Mesendoderm (in vitro differentiated cells): ENCODE measurements around the gene KCNQ1.

Experiments
- DNase-seq: peaks from one replicate; pipeline ENCODE4 v3.0.0; 2013
- H2AK5ac ChIP-seq: 2 replicates; pipeline ENCODE4 v1.6.1; 2013; ENCODE audit warnings: low read length, inconsistent platforms
- H2BK120ac ChIP-seq: 2 replicates; pipeline ENCODE4 v1.6.1; 2013; ENCODE audit warnings: low read depth, mild to moderate bottlenecking, low read length, moderate library complexity, mixed read lengths
- H2BK15ac ChIP-seq: replicated peaks from 2 replicates; pipeline ENCODE4 v1.6.1; 2013; ENCODE audit warnings: low read depth, mild to moderate bottlenecking, moderate library complexity
- H2BK5ac ChIP-seq: 2 replicates; pipeline ENCODE4 v1.6.1; 2013; ENCODE audit warnings: low read length, inconsistent platforms
- H3K18ac ChIP-seq: 2 replicates; pipeline ENCODE4 v1.6.1; 2013; ENCODE audit warnings: mild to moderate bottlenecking, low read length, mixed read lengths
- H3K23ac ChIP-seq: one replicate; pipeline ENCODE4 v1.6.1; 2013; ENCODE audit warnings: low read length
- H3K27ac ChIP-seq: 2 replicates; pipeline ENCODE4 v1.5.1; 2013; ENCODE audit warnings: low read depth, mild to moderate bottlenecking, inconsistent platforms, low read length, moderate library complexity
- H3K27me3 ChIP-seq: 2 replicates; pipeline ENCODE4 v1.6.1; 2013; ENCODE audit warnings: low read length, control low read depth, mild to moderate bottlenecking, inconsistent platforms; ENCODE audit not compliant: insufficient read depth, poor library complexity
- H3K36me3 ChIP-seq: 2 replicates; pipeline ENCODE4 v1.6.1; 2013; ENCODE audit warnings: low read length, inconsistent platforms; ENCODE audit not compliant: control insufficient read depth, insufficient read depth
- H3K4ac ChIP-seq: one replicate; pipeline ENCODE4 v1.6.1; 2013; ENCODE audit warnings: low read depth, mild to moderate bottlenecking, low read length, moderate library complexity
- H3K4me1 ChIP-seq: 2 replicates; pipeline ENCODE4 v1.6.1; 2013; ENCODE audit warnings: low read depth, low read length, inconsistent platforms; ENCODE audit not compliant: control insufficient read depth
- H3K4me2 ChIP-seq: 2 replicates; pipeline ENCODE4 v1.6.1; 2013; ENCODE audit warnings: low read length
- H3K4me3 ChIP-seq: 2 replicates; pipeline ENCODE4 v1.5.1; 2013; ENCODE audit warnings: mild to moderate bottlenecking, low read length
- H3K56ac ChIP-seq: one replicate; pipeline ENCODE4 v1.6.1; 2013; ENCODE audit warnings: low read length
- H3K79me1 ChIP-seq: 2 replicates; pipeline ENCODE4 v1.6.1; 2013; ENCODE audit warnings: low read length, inconsistent platforms
- H3K79me2 ChIP-seq: 2 replicates; pipeline ENCODE4 v1.6.1; 2013; ENCODE audit warnings: mild to moderate bottlenecking, low read length; ENCODE audit not compliant: control insufficient read depth, insufficient read depth
- H3K9ac ChIP-seq: 2 replicates; pipeline ENCODE4 v1.6.1; 2013; ENCODE audit warnings: low read length, inconsistent platforms
- H4K5ac ChIP-seq: one replicate; pipeline ENCODE4 v1.6.1; 2013; ENCODE audit warnings: low read length
- H4K8ac ChIP-seq: one replicate; pipeline ENCODE4 v1.6.1; 2013; ENCODE audit warnings: low read depth, mild to moderate bottlenecking, control low read depth, low read length, moderate library complexity
- WGBS: extraction: QIAGEN DNeasy Blood & Tissue Kit; methylation state at CpG from one replicate; pipeline ENCODE4 v1.1.7; 2013; ENCODE audit warnings: low lambda C conversion rate, missing lambda C conversion rate; ENCODE audit not compliant: insufficient coverage; ENCODE audit errors: extremely low coverage; 5-methylcytosine and 5-hydroxymethylcytosine counted together

Gene KCNQ1

DNA sequence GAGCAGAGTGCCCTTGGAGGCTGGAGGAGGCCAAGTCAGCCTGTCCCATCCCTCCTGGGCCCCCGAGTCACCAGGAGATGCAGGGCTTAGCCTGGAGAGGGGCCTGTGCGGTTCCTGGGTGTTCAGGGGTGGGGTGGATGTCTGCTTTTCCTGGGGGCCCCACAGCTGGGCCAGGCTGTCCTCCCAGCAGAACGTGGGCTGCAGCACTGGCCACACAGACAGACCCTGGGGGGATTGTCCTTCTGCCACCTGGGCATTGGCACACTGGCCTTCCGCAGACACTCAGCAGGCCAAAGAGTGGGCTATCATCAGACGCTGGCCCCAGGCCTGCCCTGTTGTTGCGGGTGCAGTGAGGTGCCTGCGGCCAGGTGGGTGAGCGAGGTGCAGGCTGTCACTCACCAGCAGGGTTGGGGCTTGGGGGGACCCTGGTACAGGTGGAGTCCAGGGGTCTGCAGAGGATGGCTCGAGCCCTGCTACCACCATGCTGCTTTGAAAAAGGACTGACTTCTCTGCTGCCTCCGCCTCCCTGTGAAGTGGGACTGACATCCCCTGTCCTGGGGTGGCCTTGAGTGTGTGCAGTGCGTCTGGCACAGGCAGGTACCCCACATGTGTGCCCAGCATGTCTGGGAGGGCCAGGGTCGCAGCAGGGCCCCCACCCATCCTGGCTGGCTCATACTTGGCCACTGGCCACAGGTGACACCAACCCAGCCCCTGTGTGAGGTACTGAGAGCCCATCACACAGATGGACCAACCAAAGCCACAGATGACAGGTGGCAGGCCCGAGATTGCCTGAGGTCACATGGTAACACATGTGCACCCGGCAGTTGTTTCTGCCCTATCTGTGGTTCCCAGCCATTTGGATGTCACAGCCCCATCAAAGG, 294.0 kb downstream of the KCNQ1 start:
- no CpG with 5 or more reads among the region's 14 CpGs for WGBS

DNA sequence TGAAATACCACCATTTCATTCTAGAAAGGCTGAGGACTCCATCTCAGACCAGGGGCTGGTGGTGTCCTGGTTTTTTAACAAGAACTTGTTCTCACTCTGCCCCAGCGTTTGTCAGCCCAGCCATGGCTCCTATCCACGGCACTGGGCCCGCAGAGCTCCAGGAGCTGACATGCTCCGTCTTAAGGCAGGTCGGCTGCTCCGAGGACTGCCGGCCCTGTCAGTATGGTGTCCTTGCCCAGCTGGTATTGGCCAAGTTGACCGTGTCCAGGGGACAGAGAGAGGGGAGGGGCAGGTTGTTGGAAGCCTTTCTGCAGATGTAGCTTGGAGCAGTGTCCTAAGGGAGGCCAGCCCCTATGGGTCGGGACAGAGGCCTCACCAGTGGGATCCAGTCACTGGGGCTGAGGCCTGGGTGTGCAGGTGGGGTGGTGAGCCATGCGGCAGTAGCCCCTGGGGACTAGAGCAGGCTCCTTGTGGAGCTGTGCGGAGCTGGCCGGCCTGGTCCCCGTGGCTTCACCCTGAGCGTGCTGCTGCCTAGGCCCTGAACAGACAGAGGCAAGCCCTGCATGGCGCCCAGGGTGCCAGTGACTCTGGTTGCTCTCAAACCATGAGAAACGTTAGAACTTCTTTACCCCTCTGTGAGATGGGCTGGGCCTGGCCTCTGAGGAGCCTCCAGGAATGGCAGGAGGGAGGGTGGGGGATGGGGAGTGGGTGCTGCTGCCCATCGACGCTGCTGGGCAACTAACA, 294.9 kb downstream of the KCNQ1 start:
- DNase-seq: no peak
- no peak overlapping the region for H2AK5ac ChIP-seq
- WGBS: no CpG with 5 or more reads among the region's 18 CpGs
- no peaks in the 10 kb centered on the region for H3K79me2 ChIP-seq
- H3K9ac ChIP-seq: no peak overlapping the region
- no peak overlapping the region for H3K4me2 ChIP-seq
- H2BK120ac ChIP-seq: no peak overlapping the region
- no peak overlapping the region for H3K23ac ChIP-seq
- no peak overlapping the region for H3K56ac ChIP-seq
- no peak overlapping the region for H4K5ac ChIP-seq
- no peak overlapping the region for H3K18ac ChIP-seq
- no peaks in the 10 kb centered on the region for H3K27me3 ChIP-seq
- no peaks in the 10 kb centered on the region for H3K79me1 ChIP-seq
- no peak overlapping the region for H3K27ac ChIP-seq
- H3K4ac ChIP-seq: no peak overlapping the region
- no peak overlapping the region for H2BK5ac ChIP-seq
- H2BK15ac ChIP-seq: no peak overlapping the region
- no peak overlapping the region for H3K4me3 ChIP-seq
- no peaks in the 10 kb centered on the region for H3K4me1 ChIP-seq
- H3K36me3 ChIP-seq: no peaks in the 10 kb centered on the region
- H4K8ac ChIP-seq: no peak overlapping the region

More for the DNA sequence above, 294.0 kb downstream of the KCNQ1 start:
- H3K79me1 ChIP-seq: no peaks in the 10 kb centered on the region
- H3K36me3 ChIP-seq: no peaks in the 10 kb centered on the region
- no peak overlapping the region for H3K9ac ChIP-seq
- H2BK120ac ChIP-seq: no peak overlapping the region
- no peak overlapping the region for H2BK15ac ChIP-seq
- H2AK5ac ChIP-seq: no peak overlapping the region
- H3K79me2 ChIP-seq: no peaks in the 10 kb centered on the region
- no peak overlapping the region for H2BK5ac ChIP-seq
- no peak for DNase-seq
- H3K23ac ChIP-seq: no peak overlapping the region
- H3K4me2 ChIP-seq: no peak overlapping the region
- H4K8ac ChIP-seq: no peak overlapping the region
- no peak overlapping the region for H3K18ac ChIP-seq
- no peaks in the 10 kb centered on the region for H3K27me3 ChIP-seq
- H3K56ac ChIP-seq: no peak overlapping the region
- no peak overlapping the region for H3K27ac ChIP-seq
- H4K5ac ChIP-seq: no peak overlapping the region
- no peak overlapping the region for H3K4ac ChIP-seq
- H3K4me1 ChIP-seq: no peaks in the 10 kb centered on the region
- H3K4me3 ChIP-seq: no peak overlapping the region

DNA sequence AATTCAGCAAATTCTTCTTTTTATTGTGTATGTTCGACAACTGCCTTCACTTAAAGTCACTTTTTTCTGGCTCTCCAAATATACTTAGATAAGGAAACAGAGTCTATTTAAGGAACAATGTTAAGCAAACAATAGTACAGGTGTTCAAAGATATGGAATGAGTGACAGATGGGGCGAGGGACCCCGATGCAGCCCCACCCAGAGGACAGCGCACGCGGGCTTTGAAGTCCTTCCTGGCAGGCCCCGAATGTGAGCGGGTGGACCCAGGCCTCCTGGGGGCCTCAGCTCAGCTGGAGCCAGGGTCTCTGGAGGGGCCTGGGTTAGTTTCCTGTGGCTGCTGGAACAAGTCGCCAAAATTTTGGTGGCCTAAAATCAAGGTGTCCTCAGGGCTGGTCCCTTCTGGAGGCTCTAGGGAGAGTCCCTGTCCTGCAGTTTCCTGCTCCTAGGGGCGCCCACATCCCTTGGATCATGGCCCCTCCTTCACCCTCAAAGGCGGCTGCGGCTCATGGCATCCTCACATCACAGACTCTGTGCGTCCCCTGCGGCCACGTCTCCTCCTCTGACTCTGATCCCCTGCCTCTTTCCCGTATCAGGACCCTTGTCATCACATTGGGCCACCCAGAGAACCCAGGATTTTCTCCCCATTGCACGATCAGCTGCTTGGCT, 295.6 kb downstream of the KCNQ1 start:
- H2BK15ac ChIP-seq: no peak overlapping the region
- H3K27me3 ChIP-seq: no peaks in the 10 kb centered on the region
- no peaks in the 10 kb centered on the region for H3K4me1 ChIP-seq
- H3K4me3 ChIP-seq: no peak overlapping the region
- H2BK120ac ChIP-seq: no peak overlapping the region
- no peak overlapping the region for H3K4me2 ChIP-seq
- H3K23ac ChIP-seq: no peak overlapping the region
- no peaks in the 10 kb centered on the region for H3K36me3 ChIP-seq
- no peak overlapping the region for H4K5ac ChIP-seq
- no CpG with 5 or more reads among the region's 17 CpGs for WGBS
- no peaks in the 10 kb centered on the region for H3K79me1 ChIP-seq
- no peak overlapping the region for H3K9ac ChIP-seq
- H3K56ac ChIP-seq: no peak overlapping the region
- DNase-seq: no peak
- no peak overlapping the region for H3K18ac ChIP-seq
- H3K27ac ChIP-seq: no peak overlapping the region
- no peak overlapping the region for H4K8ac ChIP-seq
- H2BK5ac ChIP-seq: no peak overlapping the region
- no peak overlapping the region for H2AK5ac ChIP-seq
- no peaks in the 10 kb centered on the region for H3K79me2 ChIP-seq
- H3K4ac ChIP-seq: no peak overlapping the region

DNA sequence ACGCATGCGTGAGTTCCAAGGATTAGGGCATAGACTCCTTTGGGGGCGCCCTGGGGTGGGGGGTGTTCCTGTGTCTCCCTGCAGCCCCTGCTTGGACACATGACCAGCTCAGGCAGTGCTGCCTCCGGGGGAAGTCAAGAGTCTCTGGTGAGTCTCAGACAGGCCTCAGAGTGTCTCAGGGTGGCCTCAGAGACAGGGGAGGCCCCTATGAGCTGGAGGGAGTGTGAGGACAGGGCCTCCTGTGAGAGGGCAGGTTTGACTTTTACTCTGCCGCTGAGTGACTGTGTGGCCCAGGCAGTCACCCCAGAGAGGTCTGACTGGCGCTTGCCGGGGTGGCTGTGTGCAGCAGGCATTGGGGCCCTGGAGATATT, 296.2 kb downstream of the KCNQ1 start:
- Histone ChIP-seq H2BK15ac (no peak overlapping the region), H3K4me1 (no peaks in the 10 kb centered on the region), H3K4me3 (no peak overlapping the region), H3K4me2 (no peak overlapping the region), H3K27ac (no peak overlapping the region), H2AK5ac (no peak overlapping the region), H3K4ac (no peak overlapping the region), H3K9ac (no peak overlapping the region), H3K18ac (no peak overlapping the region), H4K5ac (no peak overlapping the region), H4K8ac (no peak overlapping the region), H3K79me2 (no peaks in the 10 kb centered on the region), H3K27me3 (no peaks in the 10 kb centered on the region), H3K36me3 (no peaks in the 10 kb centered on the region), H2BK5ac (no peak overlapping the region), H2BK120ac (no peak overlapping the region), H3K56ac (no peak overlapping the region), H3K79me1 (no peaks in the 10 kb centered on the region), H3K23ac (no peak overlapping the region)
- DNase-seq: no peak
- no CpG with 5 or more reads among the region's 7 CpGs for WGBS

DNA sequence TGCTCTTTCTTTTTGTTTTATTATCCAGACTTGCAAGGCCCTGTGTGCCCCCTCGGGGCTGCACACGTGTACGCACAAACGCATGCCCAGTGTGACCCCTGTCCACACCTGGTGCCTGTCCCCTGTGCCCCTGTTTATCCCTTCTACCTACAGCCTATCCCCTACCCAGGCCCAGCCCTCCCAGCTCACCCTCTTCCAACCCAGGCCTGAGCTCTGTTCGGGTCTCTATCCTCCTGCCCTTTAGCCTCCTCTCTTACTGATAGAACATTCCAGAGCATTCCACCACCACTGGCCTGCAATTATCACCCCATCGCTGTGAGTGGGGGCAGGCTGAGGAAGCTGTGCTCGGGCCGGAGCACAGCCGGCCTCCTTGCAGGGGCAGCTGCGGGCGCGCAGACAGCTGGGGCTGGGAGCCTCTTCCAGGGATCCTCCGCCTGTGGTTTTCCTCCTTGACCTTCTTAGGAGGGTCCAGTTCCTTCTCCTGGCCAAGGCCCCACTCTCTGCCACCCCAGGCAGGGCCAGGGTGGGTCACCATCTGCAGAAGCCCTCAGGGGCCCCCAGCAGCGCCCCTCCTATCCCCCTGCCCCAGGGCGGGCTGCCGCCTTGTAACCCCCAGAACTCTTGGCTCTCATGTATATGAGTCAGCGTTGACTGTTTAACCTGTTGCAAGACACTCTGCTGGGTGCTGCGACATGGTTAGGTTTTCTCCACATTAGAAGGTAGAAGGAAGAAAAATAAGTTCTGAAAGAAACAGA, 296.7 kb downstream of the KCNQ1 start:
- H2BK120ac ChIP-seq: no peak overlapping the region
- no peaks in the 10 kb centered on the region for H3K27me3 ChIP-seq
- H3K9ac ChIP-seq: no peak overlapping the region
- no peak overlapping the region for H3K4me3 ChIP-seq
- no peak overlapping the region for H4K8ac ChIP-seq
- H3K4me2 ChIP-seq: no peak overlapping the region
- no peak overlapping the region for H3K23ac ChIP-seq
- peak; percentile 60 for DNase-seq
- H3K27ac ChIP-seq: no peak overlapping the region
- no peaks in the 10 kb centered on the region for H3K79me2 ChIP-seq
- no peaks in the 10 kb centered on the region for H3K79me1 ChIP-seq
- no peak overlapping the region for H3K18ac ChIP-seq
- H2BK15ac ChIP-seq: no peak overlapping the region
- H3K4me1 ChIP-seq: no peaks in the 10 kb centered on the region
- H2BK5ac ChIP-seq: no peak overlapping the region
- H2AK5ac ChIP-seq: no peak overlapping the region
- H3K36me3 ChIP-seq: no peaks in the 10 kb centered on the region
- no CpG with 5 or more reads among the region's 18 CpGs for WGBS
- H3K56ac ChIP-seq: peak overlapping the region; percentile 42
- no peak overlapping the region for H4K5ac ChIP-seq
- H3K4ac ChIP-seq: no peak overlapping the region
